ENCODE data around the gene ACOX2. TPM values are rescaled to one million over a fixed set of nuclear protein-coding genes. Genes with fewer than 3 reads are reported as not detected.

ACOX2 gene
- total RNA-seq, 1 experiment from 2014 or later = 12.8 TPM

DNA sequence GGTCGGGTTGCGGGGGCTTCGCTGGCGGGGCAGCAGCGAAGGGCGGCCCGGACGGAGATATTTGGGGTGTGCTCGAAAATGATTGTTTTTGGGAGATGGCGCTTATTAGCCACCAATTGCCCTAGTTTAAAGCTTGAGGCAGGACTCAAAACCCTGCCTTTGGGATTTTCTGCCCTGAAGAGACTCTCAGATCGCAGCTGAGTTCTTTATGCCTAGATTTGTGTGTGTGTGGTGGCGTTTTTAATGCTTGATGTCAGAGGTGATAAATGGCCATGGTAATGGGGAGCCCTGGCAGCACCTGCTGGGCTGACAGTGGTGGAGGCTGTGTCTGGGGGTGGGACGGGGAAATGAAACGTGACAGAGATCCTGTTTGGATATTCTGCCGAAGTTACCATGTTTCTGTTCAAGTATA lies 44.5 kb downstream of the ACOX2 start:
- H3K4me1 ChIP-seq (ENCODE audit: control insufficient read depth in 1 of 2, insufficient read depth in 2 of 2, low read length in 2 of 2) = peaks cover 11 to 30% of the 10 kb centered on the region in 2 experiments
- ATAC-seq = no peak
- BruUV-seq (replicated peaks) = no TSS peak
- H2AFZ ChIP-seq (ENCODE audit: low read depth, low read length, poor library complexity, severe bottlenecking) = no peak overlapping the region
- no peaks in the 10 kb centered on the region for H3K9me2 ChIP-seq (ENCODE audit: insufficient read depth)
- H3K27me3 ChIP-seq (ENCODE audit: insufficient read depth, low read length) = no peaks in the 10 kb centered on the region
- CTCF ChIA-PET = interaction anchor here (0.6 to 2.1 kb wide), 13 partner anchors 9 to 305 kb away, joined by 3 to 12 read pairs (median 4); partner anchors contain the start of genes HTD2, PXK and RPP14
- RAD21 ChIA-PET (ENCODE audit: low non-redundant PET in 1 of 2, low total read pairs in 2 of 2, uncharacterized antibody in 2 of 2, unreplicated experiment in 2 of 2) = interaction anchor here in 1 of 2 experiments (0.5 to 1.2 kb wide), 3 partner anchors 21 to 124 kb away, joined by 3 to 7 read pairs (median 3); no protein-coding TSS in a partner anchor
- H3K9me3 ChIP-seq (ENCODE audit: control insufficient read depth in 1 of 2, insufficient read depth in 1 of 2, low read depth in 1 of 2, low read length in 2 of 2) = no peaks in the 10 kb centered on the region
- H3K36me3 ChIP-seq (ENCODE audit: control insufficient read depth in 1 of 2, insufficient read depth in 2 of 2, low read length in 2 of 2) = no peaks in the 10 kb centered on the region
- H3K79me2 ChIP-seq (ENCODE audit: insufficient read depth, low read length) = peaks cover 53% of the 10 kb centered on the region
- peak overlapping the region; percentile 68 for H3K9ac ChIP-seq (ENCODE audit: low read length)
- H3K4me3 ChIP-seq (replicated peaks in 1 of 2; ENCODE audit: low read depth in 1 of 2, low read length in 2 of 2) = peak overlapping the region; percentile 77 to 85
- peak overlapping the region; percentile 65 for H3K27ac ChIP-seq (ENCODE audit: low read depth, low read length)
- intact Hi-C loops (cut with micrococcal nuclease) = loop anchor here (2.0 kb wide), 1 partner anchor 160 kb away; the partner anchor contains the start of gene PXK
- no peaks in the 10 kb centered on the region for H4K20me1 ChIP-seq (ENCODE audit: insufficient read depth)
- TF ChIP-seq ZFX (IDR thresholded peaks at IDR 0.05) (peak; percentile 45; the same call in 1 of the 2 replicates), RAD21 (IDR thresholded peaks at IDR 0.05; ENCODE audit: low read depth) (no peak), EGR1 (IDR thresholded peaks at IDR 0.05; ENCODE audit: low read depth) (no peak), FOSL1 (IDR thresholded peaks at IDR 0.05; ENCODE audit: low read depth) (no peak), SIN3A (IDR thresholded peaks at IDR 0.05; ENCODE audit: low read depth) (no peak)
- TF ChIP-seq, protein P1, sequence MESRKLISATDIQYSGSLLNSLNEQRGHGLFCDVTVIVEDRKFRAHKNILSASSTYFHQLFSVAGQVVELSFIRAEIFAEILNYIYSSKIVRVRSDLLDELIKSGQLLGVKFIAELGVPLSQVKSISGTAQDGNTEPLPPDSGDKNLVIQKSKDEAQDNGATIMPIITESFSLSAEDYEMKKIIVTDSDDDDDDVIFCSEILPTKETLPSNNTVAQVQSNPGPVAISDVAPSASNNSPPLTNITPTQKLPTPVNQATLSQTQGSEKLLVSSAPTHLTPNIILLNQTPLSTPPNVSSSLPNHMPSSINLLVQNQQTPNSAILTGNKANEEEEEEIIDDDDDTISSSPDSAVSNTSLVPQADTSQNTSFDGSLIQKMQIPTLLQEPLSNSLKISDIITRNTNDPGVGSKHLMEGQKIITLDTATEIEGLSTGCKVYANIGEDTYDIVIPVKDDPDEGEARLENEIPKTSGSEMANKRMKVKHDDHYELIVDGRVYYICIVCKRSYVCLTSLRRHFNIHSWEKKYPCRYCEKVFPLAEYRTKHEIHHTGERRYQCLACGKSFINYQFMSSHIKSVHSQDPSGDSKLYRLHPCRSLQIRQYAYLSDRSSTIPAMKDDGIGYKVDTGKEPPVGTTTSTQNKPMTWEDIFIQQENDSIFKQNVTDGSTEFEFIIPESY (IDR thresholded peaks at IDR 0.05; ENCODE audit: extremely low read depth, insufficient replicate concordance, low read length) = no peak
- TF ChIP-seq, protein P2, sequence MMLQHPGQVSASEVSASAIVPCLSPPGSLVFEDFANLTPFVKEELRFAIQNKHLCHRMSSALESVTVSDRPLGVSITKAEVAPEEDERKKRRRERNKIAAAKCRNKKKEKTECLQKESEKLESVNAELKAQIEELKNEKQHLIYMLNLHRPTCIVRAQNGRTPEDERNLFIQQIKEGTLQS (IDR thresholded peaks at IDR 0.05) = no peak
- peak overlapping the region; percentile 84 for H3K4me2 ChIP-seq (ENCODE audit: low read length)
- DNase-seq (ENCODE audit: low read depth, low spot score) = no peak
- POLR2A ChIA-PET = no interaction called here
